Amniotic epithelial cell (primary cell): Measurements from ENCODE around the gene PCF11.

Source experiments
- DNase-seq: peaks from one replicate; pipeline ENCODE4 v3.0.0-alpha.2; 2010; ENCODE audit warnings: low read depth

Gene PCF11

GRCh38 chr11:83193315-83194280 is 36.7 kb downstream of the PCF11 start, which contains the start of gene ANKRD42:
ANKRD42 (plus strand) TSS chr11:83193712; CDS start chr11:83194671, 959 bp downstream.
- peak; percentile 96 for DNase-seq

GRCh38 chr11:83194281-83195142 is 37.6 kb downstream of the PCF11 start:
- peak; percentile 80 for DNase-seq

- DNase-seq: no peak
Observed at GRCh38 chr11:83195143-83195466, 38.2 kb downstream of the PCF11 start.

GRCh38 chr11:83195649-83196048 is 38.7 kb downstream of the PCF11 start:
- DNase-seq: no peak

GRCh38 chr11:83200035-83200434 is 43.1 kb downstream of the PCF11 start:
- no peak for DNase-seq

- peak; percentile 20 for DNase-seq
Observed at GRCh38 chr11:83205608-83206185, 48.8 kb downstream of the PCF11 start.

- peak; percentile 71 for DNase-seq
Observed at GRCh38 chr11:83206221-83206620, 49.3 kb downstream of the PCF11 start.

GRCh38 chr11:83206771-83207382 is 49.9 kb downstream of the PCF11 start:
- DNase-seq: peak; percentile 77

- peak; percentile 2 for DNase-seq
Observed at GRCh38 chr11:83219095-83219494, 62.2 kb downstream of the PCF11 start.

- DNase-seq: no peak
Observed at GRCh38 chr11:83220260-83220659, 63.3 kb downstream of the PCF11 start.

- no peak for DNase-seq
Observed at GRCh38 chr11:83221694-83222093, 64.8 kb downstream of the PCF11 start.

GRCh38 chr11:83222499-83222898 is 65.6 kb downstream of the PCF11 start:
- no peak for DNase-seq

GRCh38 chr11:83223457-83223856 is 66.5 kb downstream of the PCF11 start:
- no peak for DNase-seq

- DNase-seq: peak; percentile 73
Observed at GRCh38 chr11:83235825-83236224, 78.9 kb downstream of the PCF11 start.
